Bronchial epithelial cell (primary cell): Measurements from ENCODE around the gene ULK4. TPM values are rescaled to one million over a fixed set of nuclear protein-coding genes. Genes with fewer than 3 reads are reported as not detected.

Experiments
- DNase-seq: peaks from one replicate; pipeline ENCODE4 v3.0.0-alpha.2; 2010; ENCODE audit warnings: low read depth
- FAIRE-seq: peaks from 2 replicates; lab custom pipeline; 2011; peaks lifted over from hg19 to GRCh38; lab: Jason Lieb, UNC
- H3K27me3 ChIP-seq: 2 replicates; pipeline ENCODE4 v1.5.1; 2011; ENCODE audit warnings: low read length; ENCODE audit not compliant: control insufficient read depth, insufficient read depth
- H3K36me3 ChIP-seq: 2 replicates; pipeline ENCODE4 v1.5.1; 2011; ENCODE audit warnings: low read length; ENCODE audit not compliant: control insufficient read depth, insufficient read depth
- H3K4me3 ChIP-seq: 2 replicates; pipeline ENCODE4 v1.5.1; 2011; ENCODE audit warnings: mild to moderate bottlenecking, low read depth, low read length, control low read depth
- total RNA-seq: library from RNA; depleted of rRNA; stranded (reverse); fragments of >200 nt; gene quantifications from 2 replicates; pipeline ENCODE4 v1.2.1, GENCODE V29; 2014
- TF ChIP-seq, protein P1 (sequence below): IDR thresholded peaks from 2 replicates; pipeline ENCODE4 v1.5.1; 2011; ENCODE audit warnings: mild to moderate bottlenecking, moderate library complexity, low read length, control low read depth, inconsistent platforms; ENCODE audit not compliant: insufficient read depth, severe bottlenecking

Gene ULK4
- total RNA-seq, 1 donor from 2014 or later = 3.9 TPM

DNA sequence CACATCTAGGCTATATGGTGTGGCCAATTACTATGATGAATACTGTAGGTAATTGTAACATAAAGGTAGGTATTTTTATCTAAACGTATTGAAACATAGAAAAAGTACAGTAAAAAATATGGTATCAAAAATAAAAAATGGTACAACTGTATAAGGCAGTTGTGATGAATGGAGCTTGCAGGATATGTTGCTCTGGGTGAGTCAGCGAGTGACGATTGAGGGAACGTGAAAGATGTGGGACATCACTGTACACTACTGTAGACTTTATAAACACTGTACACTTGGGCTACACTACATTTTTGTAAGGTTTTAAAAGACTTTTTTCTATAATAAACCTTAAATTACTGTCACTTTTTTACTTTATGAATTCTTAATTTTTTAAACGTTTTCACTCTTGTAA is 752.3 kb downstream of the ULK4 start:
- Histone ChIP-seq H3K4me3 (no peak overlapping the region), H3K36me3 (peaks cover 1% of the 10 kb centered on the region), H3K27me3 (no peaks in the 10 kb centered on the region)
- DNase-seq (no peak), FAIRE-seq (no peak)
- TF ChIP-seq, protein P1, sequence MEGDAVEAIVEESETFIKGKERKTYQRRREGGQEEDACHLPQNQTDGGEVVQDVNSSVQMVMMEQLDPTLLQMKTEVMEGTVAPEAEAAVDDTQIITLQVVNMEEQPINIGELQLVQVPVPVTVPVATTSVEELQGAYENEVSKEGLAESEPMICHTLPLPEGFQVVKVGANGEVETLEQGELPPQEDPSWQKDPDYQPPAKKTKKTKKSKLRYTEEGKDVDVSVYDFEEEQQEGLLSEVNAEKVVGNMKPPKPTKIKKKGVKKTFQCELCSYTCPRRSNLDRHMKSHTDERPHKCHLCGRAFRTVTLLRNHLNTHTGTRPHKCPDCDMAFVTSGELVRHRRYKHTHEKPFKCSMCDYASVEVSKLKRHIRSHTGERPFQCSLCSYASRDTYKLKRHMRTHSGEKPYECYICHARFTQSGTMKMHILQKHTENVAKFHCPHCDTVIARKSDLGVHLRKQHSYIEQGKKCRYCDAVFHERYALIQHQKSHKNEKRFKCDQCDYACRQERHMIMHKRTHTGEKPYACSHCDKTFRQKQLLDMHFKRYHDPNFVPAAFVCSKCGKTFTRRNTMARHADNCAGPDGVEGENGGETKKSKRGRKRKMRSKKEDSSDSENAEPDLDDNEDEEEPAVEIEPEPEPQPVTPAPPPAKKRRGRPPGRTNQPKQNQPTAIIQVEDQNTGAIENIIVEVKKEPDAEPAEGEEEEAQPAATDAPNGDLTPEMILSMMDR = no peak

DNA sequence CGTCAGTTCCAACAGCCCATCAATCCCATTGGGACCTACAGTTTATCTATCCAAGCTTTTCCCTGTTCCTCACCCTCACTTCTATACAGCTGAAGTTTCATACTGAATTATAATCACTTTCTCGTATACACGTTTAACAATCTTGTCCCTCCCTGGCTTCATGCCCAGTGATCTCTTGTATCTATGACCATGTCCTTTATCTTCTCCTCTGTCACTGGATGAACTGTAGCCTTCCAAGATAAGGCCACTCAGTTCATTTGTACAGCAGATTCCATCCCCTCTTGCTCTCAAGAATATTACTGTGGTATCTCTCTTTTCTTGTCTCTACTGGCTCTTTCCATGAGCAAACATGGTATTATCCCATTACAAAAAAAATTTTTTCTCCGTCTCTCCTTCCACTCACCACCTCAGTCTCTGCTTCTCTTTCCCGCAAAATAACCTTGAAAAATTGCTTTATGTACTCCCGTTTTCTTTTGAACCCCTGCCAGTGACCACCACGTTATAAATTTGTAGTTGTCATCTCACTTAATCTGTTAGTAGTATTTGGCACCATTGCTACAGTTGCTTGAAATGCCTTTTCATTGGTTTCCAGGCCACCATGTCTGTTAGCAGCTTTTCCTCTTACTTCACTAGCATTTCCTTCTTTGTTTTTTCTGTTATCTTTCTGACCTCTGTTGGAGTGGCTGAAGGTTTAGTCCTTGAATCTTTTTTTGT is 753.2 kb downstream of the ULK4 start:
- DNase-seq (no peak), FAIRE-seq (no peak)
- Histone ChIP-seq H3K27me3 (no peaks in the 10 kb centered on the region), H3K36me3 (peaks cover 1% of the 10 kb centered on the region), H3K4me3 (no peak overlapping the region)
- TF ChIP-seq, protein P1 = no peak

DNA sequence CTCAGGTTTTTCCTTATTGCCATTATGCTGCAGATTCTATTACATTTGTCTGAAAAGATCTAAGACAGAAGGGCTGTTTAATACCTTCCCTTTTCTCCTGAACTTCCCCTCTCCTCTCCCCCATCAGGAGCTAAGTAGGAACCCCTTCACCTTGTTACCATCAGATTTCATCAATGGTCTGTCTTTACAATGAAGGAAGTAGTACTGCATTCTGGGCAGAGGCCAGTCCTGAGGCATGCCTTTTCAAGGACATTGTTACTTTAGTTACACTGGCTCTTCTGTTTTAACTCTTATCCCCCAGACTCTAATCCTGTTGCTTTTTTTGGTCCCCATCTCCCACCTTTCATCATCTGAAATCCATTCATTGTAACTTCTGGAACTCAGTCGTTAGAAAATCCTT is 754.5 kb downstream of the ULK4 start:
- no peak for DNase-seq
- FAIRE-seq = no peak
- peaks cover 1% of the 10 kb centered on the region for H3K36me3 ChIP-seq
- H3K27me3 ChIP-seq = no peaks in the 10 kb centered on the region
- no peak overlapping the region for H3K4me3 ChIP-seq
- TF ChIP-seq, protein P1 = no peak

DNA sequence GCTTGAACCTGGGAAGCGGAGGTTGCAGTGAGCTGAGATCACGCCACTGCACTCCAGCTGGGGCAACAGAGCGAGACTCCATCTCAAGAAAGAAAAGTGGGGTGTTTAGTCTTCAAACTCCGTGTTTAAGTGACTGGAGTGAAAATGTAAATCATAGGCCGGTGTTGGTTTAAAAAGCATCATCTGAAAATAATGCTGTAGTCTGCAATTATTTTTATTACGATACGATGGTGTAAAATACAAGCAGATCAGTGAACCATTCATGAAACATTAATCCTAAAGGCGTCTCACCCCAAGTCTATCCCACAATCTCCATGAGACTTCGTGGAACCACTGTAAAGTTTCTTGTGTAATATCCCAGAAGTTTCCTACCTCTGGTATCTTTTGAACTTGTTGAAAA is 756.3 kb downstream of the ULK4 start:
- H3K4me3 ChIP-seq = no peak overlapping the region
- peaks cover 1% of the 10 kb centered on the region for H3K36me3 ChIP-seq
- no peak for FAIRE-seq
- TF ChIP-seq, protein P1 = no peak
- no peak for DNase-seq
- H3K27me3 ChIP-seq = no peaks in the 10 kb centered on the region

DNA sequence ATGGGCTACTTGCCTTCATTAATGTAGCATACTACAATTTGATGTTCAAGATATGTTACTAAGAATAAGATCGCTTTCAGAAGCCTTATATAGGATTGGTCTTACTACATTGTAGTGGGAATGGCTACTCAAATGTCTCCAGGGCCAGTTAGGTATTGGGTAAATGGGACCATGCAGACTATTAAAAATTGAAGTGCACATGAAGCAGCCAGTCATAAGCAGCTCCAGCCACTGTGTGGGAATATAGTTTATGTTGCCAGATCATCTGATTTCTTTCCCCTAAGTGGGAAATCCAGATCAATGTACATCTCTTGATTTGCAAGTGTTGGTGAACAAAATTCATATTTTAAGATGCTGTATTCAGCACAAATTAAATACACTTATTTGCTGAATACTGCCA is 757.5 kb downstream of the ULK4 start:
- TF ChIP-seq, protein P1 = no peak
- no peak for FAIRE-seq
- Histone ChIP-seq H3K27me3 (no peaks in the 10 kb centered on the region), H3K4me3 (no peak overlapping the region), H3K36me3 (peaks cover 1% of the 10 kb centered on the region)
- no peak for DNase-seq
